NCI-H748 treated with DMSO at 0.1 percent for 48 hours (cell line): Measurements from ENCODE around the gene SIM1.
"Not testable (repeated sequence)": the region's sequence is repeated elsewhere in the genome, so short reads cannot be mapped to it uniquely, and the experiment has no call there.

Experiments used
- DNase-seq: peaks from one replicate; lab custom pipeline; 2025; lab: John Stamatoyannopoulos, UW

The SIM1 gene

DNA sequence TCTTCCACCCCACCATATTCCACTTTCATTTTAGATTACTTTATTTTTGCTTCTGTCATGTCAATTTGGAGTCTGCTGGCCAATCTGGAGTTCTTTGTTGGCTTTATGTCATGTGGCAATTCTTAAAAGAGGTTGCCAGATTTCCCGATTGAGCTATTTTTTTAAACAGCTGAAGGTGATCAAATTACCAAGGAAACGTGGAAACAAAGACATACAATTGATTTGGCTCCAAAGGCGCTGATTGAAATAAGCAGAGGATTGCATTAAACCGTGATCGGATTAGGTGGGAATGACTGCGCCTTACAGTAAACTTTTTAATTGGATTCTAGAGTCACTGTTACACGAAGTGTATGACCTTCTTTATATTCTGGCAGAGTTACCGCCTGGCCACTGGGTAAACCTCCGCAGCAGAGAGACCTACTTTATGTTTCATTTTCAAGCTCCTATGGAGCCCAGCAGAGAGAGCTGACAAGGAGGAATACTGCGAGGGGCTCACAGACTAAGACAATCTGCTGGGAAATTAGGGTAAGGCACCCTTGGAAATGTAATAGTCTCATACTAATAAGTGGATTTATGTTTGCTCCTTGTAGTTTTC is 37.9 kb downstream of the SIM1 start:
- no peak for DNase-seq

GRCh38 chr6:100426241-100426640 is 38.5 kb downstream of the SIM1 start:
- DNase-seq, result no peak

- DNase-seq, result no peak
These were observed 44.0 kb downstream of the SIM1 start for GRCh38 chr6:100420711-100421110.

DNA sequence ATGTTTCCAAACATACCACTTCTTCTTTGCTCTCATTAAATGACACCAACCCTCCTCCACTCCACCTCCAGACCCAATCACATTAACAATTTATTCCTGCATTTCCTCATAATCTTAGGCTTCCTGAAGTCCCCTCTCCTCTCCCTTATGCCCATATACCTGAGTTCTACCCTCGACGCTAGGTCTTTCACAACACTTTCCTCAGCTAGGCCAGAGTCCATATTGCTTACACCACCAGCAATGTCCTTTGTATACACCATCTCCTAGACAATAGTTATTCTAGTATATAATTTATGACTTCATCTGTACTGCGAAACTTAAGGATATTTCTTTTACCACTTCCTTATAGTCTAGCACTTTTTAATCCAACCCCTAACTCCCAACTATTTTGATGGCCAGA is 47.7 kb downstream of the SIM1 start:
- DNase-seq, result no peak

- DNase-seq, result no peak
These were observed 49.0 kb downstream of the SIM1 start for GRCh38 chr6:100415768-100416167.

DNA sequence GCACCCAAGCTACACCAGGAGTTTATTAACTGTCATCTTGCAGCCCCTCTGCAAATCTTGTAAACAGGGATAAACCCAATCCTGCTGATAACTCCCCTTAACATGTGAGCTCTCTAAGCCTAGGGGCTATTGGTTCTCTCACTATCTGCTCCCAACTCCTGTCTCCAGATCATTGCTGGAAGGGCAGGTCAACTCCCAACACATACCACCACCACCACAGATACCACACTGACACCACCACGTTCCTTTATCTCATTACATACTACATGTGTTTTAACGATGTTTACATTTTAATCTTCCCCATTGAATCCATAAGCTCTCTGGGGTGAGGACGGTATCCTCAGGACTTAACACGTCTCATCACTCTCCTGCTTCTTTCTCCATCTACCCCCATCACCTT is 51.8 kb downstream of the SIM1 start:
- no peak for DNase-seq

DNA sequence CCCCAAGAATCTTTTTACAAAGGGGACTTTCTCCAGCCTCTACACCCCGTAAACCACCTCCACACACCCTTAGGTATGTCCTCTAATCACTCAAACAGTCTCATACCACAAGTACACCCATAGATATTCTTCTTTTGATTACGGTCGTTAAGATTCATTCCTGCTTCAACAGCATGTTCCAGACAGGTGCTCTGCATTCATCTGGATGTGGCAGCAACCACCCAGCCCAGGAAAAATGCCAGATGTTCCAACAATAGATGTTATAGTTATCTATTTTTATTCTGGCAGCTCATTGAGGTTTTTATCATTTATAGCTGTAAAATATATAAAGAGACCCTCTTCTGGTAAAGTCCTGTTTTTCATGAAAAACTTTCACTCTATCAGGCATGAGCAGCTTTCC is 60.7 kb downstream of the SIM1 start:
- DNase-seq, result no peak

- DNase-seq, result no peak
These were observed 71.2 kb downstream of the SIM1 start for GRCh38 chr6:100393493-100393892.

- DNase-seq, result no peak
These were observed 72.3 kb downstream of the SIM1 start for GRCh38 chr6:100392423-100392822.

GRCh38 chr6:100388868-100389519 is 75.7 kb downstream of the SIM1 start:
- no peak for DNase-seq

GRCh38 chr6:100382767-100383195 is 81.9 kb downstream of the SIM1 start:
- no peak for DNase-seq

DNA sequence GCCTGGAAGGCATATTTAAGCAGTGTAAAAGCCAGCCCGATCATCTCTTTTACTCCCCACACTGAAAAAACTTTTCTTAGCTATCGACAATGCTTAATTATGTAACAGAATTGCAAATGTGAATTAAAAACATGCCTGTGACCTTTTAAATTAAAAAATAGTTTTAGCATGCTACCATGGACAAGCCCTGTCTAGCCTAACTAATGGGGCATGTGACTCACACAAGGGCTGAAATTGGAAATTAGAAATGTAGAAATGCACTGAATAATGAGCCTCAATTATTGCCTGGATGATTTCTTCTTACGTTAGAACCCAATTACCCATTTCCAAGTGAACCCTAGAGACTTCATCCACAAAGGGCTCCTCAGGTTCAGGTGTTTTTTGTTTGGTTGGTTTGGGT is 82.7 kb downstream of the SIM1 start:
- DNase-seq, result no peak

GRCh38 chr6:100381111-100381510 is 83.6 kb downstream of the SIM1 start:
- DNase-seq, result no peak

DNA sequence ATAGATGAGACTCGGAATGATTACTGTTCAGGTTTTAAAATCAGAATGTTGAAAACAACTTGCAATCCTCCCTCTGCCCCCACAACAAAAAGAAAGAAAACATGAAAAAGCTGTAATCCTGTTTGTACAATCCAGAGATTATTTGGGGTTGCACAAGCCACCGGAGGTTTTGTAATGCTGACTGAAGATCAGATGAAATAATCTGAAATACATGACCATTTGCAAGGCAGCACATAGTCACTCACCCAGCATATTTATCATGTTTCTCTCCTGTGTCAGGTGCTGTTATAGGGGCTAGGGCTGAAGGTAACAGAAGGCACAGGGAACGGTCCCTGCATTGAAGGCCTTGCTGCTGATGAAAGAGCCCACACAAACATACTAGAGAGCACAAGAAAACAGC is 85.3 kb downstream of the SIM1 start:
- no peak for DNase-seq

- DNase-seq, result no peak
These were observed 86.1 kb downstream of the SIM1 start for GRCh38 chr6:100378576-100378975.

GRCh38 chr6:100376103-100376502 is 88.6 kb downstream of the SIM1 start:
- no peak for DNase-seq

GRCh38 chr6:100372326-100373091 is 92.2 kb downstream of the SIM1 start:
- no peak for DNase-seq

- no peak for DNase-seq
These were observed 93.1 kb downstream of the SIM1 start for GRCh38 chr6:100371591-100371990.

DNA sequence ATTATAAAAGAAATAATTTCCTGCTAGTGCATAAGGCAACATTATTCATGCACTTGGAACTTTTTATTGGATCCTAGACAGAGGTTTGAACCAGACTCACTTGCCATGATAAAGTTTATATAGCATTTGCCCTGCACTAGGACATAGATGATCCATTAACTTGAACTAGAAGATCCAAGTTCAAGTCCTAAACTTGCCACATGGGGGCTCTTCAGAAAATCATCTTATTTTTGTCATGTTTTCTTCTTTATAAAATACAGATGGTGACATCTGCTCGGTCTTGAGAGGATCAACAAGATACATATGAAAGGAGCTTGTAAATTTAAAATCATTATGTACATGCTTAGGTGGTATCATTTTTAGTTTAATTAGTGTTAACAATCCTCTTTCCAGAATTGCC is 94.5 kb downstream of the SIM1 start:
- DNase-seq, result no peak

DNA sequence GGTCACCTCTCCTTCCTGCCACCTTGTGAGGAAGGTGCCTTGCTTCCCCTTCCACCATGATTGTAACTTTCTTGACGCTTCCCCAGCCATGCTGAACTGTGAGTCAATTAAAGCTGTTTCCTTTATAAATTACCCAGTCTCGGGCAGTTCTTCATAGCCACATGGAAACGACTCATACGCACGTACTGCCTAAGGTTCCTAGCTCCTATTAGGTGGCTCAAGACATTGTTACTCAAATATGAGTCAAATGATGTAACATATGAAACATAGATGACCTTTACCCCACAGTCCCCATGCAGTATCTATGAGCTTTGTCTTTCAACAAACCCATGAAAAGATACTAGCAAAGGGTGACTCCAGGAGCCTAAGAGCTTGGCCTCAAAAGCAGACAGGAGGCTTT is 98.3 kb downstream of the SIM1 start:
- no peak for DNase-seq

DNA sequence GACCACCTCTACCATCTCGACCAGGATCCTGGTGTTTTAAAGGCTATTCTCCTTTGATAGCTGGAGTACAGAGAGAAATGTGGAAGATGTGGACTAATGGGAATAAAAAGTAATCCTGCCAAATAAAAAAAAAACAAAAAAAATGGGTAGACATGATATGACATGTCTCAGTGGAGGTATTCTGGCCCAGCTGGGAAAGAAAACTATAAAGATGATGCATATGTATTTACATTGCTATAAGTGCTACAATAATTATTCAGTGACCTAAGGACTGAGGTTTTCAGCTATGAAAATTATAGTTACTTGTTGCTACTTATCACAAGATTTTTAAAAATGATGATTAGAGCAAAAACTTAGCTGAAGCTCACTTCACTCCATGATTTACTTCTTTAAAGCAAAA is 101.1 kb downstream of the SIM1 start:
- DNase-seq, result no peak

- not testable (repeated sequence) for DNase-seq
These were observed 109.7 kb downstream of the SIM1 start for GRCh38 chr6:100354736-100355641.
